Activated CD4-positive, CD25-positive, alpha-beta regulatory T cell (primary cell): ENCODE results near the gene MICALL1.
"Not testable (repeated sequence)": the region's sequence is repeated elsewhere in the genome, so short reads cannot be mapped to it uniquely, and the experiment has no call there.

Experiments
- DNase-seq, 4 experiments: peaks; one replicate each; lab custom pipeline; 2025; lab: John Stamatoyannopoulos, UW

MICALL1 gene

DNA sequence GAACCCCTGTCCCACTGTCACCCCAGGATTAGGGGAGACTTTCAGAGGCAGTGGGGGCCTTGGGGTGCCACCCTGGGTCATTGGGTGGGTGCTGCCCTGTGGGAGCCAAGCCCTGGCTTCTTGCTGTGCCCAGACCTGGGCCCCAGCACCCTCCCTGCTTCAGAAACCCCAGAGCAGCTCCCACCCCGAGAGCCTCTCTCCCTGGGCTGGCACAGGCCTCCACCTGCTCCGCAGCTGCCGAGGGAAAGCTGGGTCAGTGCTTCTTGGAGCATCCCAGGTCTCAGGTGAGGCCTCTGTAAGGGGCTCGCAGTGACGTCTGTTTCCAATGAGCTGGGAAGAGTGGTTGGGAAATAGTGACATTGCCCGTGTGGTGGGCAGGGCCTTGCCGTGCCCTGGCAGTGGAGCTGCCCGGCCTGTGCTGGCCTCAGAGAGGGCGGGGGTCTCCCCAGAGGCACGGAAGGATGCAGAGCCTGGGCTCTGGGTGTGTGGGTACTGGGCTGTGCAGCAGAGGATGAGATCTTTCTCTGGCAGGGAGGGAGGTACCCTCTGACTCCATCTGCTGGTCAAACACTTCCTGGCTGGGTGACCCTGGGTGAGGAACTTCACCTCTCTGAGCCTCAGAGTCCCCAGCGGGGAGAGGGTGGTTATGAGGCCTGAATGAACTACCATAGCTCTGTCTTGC is 24.3 kb downstream of the MICALL1 start:
- DNase-seq, result no peak

DNA sequence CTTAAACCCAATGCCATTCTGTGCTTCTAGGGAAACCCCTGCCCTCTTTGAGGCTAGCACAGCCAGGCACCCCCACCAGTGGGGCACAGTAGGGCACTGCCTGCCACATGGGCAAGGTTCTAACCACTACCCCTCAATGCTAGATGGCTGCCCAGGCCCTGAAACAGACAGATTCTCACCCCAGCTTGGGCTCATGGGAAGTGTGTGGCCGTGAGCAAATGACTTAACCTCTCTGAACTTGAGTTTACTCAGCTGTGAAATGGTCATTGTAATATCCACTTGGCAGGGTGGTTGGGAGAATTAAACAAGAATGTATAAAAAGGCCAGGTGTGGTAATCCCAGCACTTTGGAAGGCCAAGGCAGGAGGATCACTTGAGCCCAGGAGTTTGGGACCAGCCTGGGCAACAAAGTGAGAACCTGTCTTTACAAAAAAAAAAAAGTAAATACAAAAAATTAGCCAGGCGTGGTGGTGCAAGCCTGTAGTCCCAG is 24.9 kb downstream of the MICALL1 start:
- no peak for DNase-seq

DNA sequence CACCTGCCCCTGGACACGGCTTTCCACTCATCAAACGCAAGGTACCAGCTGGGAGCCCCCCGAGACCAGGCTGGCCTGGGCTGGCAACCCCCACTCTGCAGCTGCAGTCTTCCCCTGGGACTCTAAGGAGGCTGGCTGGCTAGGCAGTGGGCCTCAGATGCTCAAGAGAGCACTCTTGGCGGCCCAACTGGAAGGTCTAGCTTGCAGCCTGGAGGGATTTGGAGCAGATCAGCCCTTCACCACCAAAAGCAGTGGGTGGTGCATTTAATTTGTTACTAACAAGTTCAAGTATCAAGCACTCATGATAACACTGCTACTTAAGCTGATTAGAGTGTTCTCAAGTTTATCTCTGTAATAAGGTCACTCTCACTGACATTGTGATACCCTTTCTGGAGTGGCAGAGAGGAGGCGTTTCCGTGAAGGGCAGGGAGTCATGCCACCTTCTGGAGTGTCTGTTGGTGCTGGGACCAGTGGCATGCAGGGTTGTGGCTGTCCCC is 25.8 kb downstream of the MICALL1 start:
- no peak for DNase-seq

DNA sequence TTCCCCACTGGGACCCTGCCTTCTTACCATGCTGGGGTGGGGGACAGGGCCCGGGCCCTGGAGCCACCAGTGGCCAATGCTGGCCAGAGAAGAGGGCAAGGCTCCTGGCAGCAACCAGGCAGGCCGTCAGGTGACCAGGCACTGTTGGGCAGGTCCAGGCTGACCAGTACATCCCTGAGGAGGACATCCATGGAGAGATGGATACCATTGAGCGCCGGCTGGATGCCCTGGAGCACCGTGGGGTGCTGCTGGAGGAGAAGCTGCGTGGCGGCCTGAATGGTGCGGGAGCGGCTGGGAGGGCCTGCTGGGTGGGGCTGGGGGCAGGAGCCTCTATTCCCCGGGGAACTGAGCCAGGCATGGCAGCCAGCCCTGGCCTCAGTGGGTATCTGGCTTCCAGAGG is 26.3 kb downstream of the MICALL1 start:
- DNase-seq, result no peak

DNA sequence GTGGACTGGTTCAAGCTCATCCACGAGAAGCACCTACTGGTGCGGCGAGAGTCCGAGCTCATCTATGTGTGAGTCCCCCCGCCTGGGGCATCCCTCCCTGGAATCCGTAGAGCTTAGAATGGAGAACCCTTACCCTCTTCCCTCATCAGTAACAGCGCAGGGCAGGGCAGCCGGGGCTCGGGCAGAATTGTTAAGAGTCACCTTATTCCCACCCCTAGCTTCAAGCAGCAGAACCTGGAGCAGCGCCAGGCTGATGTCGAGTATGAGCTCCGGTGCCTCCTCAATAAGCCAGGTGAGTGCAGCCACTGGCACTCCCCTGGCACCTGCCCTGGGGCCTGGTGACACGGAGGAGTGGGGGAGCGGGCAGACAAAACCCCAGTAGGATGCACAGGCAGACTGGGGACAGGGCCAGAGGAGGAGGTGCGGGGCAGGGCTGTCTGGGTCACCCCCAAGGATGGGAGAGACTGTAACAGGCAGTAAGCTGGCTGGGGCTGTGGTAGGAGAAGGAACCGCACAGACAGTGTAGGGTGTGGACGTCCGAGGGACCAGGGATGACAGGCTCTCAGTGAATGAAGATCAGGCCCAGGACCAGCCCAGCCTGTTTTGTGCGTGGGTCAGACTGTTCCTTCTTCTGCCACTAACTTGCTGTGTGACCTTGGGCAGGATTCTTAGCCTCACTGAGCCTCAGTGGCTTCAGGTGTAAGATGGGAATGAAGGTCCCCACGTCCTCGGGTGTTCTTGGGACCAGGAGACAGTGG is 26.9 kb downstream of the MICALL1 start:
- DNase-seq, result no peak

DNA sequence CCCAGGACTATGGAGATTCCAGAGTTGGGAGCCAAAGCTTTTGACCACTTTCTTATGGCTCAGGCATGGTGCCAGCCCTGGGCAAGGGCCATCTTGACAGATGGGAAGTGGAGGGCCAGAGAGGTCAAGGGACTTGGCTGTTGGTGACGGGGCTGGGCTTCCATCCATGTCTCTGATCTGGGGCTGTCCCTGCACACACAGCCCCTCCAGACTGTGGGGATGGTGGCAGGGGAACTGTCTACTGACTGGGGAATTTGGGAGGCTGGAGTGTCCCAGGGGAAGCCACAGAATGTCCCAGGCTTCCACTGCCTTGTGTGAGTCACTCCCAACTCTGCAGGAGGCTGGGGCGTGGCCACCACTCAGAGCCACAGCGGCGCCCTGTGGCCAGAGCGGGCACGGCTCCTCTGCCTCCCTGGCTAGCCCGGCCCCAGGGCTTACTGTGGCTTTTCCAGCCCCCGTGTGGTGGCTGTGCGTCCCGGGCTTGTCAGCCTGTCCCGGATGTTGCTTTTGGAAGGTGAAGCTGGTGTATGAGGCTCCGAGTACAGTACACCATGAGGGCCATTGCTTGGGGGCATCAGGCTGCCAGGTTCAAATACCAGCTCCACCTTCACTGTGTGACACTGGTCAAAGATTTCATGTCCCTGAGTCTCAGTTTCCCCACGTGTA is 27.7 kb downstream of the MICALL1 start:
- peak; percentile 37 to 68 (median 60) for DNase-seq

DNA sequence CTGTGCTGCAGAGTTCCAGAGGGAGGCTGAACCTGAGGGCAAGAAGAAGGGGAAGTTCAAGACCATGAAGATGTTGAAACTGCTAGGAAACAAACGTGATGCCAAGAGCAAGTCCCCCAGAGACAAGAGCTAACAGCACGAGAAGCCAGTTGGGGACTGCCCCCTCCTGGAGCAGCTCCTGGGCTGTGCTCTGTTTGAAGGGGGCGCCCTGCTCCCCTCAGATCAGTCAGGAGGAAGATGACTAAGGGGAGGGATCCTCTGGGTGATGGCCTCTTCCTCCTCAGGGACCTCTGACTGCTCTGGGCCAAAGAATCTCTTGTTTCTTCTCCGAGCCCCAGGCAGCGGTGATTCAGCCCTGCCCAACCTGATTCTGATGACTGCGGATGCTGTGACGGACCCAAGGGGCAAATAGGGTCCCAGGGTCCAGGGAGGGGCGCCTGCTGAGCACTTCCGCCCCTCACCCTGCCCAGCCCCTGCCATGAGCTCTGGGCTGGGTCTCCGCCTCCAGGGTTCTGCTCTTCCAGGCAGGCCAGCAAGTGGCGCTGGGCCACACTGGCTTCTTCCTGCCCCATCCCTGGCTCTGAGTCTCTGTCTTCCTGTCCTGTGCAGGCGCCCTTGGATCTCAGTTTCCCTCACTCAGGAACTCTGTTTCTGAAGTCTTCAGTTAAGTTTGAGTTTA is 34.7 kb downstream of the MICALL1 start:
- no peak for DNase-seq

DNA sequence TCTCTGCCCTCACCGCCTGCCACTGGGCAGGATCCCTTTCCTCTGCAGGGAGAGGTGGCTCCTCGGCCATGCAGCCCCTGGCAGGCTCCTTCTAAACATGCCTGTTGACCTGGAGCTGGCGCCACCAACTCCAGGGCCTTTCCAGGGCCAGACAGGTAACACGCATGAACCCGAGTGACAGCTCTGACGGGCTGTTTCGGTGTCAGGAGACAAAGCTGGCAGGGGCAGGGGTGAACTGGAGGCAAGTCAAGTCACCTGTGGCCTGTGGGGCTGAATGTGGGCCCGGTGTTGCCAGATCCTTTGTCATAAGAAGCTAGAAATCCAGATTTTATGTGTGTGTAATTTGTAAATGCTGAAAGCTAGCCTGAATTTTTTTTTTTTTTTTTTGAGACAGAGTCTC is 36.0 kb downstream of the MICALL1 start:
- DNase-seq, result no peak

DNA sequence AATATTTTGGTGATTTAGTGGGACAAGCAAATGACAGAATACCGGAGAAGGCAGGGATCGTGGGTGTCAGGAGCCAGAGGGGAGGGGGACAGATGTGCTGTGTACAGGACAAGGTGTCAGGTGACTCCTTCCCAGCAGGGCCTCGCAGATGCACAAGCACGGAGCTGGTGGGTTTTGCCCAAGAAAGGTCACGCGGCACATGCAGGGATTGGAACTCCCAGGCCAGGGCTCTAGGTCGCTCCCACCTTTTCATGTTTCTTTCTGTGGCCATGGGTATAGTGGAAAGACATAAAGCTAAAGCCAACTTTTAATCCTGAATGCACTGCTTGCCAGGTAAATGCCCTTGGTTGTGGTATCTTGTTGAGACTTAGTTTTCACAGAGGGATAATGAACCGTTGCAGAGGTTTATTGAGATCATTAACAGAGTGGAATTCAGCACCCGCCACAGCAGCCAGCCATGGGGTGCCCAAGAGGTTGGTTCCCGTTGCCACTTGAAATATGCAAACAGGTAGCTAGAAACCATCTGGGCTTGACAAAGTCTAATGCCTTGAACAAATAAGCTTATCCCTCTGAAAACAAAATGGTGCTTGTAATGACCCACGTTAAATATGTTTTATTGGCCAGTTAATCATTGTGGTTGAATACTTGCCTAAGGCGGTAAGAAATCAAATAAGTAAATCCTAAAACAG is 37.2 kb downstream of the MICALL1 start:
- DNase-seq, result no peak

DNA sequence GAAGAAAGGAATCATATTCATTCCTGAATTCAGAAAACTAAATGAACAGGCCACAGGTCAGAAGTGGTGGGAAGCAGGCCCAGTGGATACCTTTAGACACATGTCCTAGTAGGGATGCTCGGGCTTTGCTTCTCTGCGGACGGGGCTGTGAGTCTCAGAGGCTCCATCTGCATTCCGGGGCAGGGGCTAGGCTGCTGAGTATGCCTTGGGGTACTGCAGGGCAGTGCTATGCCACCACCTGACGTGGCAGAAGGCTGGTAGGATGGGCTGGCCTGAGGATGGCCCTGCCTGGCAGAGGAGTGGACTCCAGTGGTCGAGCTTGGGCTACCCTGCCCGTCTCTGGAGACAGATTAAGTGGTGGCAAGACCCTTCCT is 37.7 kb downstream of the MICALL1 start:
- no peak for DNase-seq

DNA sequence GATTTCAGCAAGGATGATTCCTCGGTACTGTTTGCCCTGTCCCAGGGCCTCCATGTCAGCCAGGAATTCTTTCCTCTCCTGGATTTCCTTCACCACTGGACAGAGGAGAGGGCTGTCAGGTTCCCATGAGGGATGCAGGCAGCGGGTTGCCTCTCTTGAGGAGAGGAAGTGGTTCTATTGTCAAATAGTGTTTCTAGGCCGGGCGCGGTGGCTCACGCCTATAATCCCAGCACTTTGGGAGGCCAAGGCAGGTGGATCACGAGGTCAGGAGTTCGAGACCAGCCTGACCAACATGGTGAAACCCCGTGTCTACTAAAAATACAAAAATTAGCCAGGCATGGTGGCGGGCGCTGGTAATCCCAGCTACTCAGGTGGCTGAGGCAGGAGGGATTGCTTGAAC is 38.3 kb downstream of the MICALL1 start:
- not testable (repeated sequence) for DNase-seq

DNA sequence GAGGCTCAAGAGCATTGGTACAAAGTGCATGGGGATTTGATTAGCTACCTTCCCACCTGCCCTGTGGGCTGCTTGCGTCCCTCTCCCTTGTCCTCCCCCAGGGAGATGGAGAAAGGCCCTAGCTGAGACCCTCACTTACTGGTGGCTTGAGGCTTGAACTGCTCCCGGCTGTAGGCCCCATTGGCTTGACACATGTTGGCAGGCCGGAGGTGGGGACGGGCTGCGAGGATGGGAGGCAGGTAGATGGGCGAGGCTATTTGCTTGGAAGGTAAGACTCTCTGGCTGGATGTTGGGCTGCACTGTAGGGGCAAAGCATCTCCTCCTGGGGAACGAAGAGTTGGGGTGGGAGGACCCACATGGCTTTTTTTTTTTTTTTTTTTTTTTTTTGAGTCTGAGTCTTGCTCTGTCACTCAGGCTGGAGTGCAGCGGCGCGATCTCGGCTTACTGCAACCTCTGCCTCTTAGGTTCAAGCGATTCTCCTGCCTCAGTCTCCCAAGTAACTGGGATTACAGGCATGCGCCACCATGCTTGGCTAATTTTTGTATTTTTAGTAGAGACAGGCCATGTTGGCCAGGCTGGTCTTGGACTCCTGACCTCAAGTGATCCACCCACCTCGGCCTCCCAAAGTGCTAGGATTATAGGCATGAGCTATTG is 41.2 kb downstream of the MICALL1 start:
- DNase-seq, result not testable (repeated sequence)

DNA sequence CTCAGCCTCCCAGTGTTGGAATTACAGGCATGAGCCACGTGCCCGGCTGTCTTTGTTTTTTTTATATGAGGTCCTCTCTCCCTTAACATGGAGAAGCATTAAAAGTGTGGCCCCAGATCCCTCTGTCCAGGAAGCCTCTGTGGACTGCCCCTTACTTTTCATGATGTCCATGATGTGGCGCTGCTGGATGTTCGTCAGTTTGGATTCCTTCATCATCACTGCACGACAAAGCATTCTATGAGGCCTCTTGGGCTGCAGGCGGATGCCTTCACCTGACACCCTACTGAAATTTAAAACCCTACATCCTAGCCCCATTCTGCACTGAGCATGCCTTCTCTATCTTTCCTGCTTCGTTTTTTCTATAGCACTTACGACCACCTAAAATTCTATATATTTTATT is 45.2 kb downstream of the MICALL1 start:
- no peak for DNase-seq

DNA sequence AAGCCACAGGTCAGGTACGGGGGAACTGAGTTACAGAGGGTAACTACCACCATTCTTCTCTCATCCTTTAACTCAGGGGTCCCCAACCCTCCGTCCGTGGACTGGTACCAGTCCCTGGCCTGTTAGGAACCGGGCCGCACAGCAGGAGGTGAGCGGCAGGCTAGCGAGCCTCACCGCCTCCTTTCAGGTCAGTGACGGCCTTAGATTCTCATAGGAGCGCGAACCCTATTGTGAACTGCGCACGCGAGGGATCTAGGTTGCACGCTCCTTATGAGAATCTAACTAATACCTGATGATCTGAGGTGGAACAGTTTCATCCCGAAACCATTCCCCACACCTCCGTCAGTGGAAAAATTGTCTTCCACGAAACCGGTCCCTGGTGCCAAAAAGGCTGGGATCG is 46.5 kb downstream of the MICALL1 start:
- DNase-seq, result not testable (repeated sequence)

DNA sequence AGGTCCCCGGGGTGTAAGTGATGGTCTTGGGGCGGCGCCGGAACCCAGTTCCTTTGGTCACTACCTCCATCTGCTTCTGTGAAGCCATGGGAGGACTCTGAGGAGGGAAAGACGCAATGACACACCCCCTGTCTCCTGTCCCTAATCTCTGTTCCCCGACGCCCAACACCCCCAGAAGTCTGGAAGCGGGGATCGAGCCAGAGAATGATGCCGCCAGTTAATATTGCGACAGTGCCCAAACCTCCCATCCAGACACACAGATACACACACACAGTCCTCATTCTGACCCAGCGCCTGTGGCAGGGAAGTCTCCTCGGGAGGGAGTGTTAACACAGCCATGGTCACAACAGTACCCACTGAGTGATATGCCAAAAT is 47.0 kb downstream of the MICALL1 start:
- DNase-seq, result no peak

DNA sequence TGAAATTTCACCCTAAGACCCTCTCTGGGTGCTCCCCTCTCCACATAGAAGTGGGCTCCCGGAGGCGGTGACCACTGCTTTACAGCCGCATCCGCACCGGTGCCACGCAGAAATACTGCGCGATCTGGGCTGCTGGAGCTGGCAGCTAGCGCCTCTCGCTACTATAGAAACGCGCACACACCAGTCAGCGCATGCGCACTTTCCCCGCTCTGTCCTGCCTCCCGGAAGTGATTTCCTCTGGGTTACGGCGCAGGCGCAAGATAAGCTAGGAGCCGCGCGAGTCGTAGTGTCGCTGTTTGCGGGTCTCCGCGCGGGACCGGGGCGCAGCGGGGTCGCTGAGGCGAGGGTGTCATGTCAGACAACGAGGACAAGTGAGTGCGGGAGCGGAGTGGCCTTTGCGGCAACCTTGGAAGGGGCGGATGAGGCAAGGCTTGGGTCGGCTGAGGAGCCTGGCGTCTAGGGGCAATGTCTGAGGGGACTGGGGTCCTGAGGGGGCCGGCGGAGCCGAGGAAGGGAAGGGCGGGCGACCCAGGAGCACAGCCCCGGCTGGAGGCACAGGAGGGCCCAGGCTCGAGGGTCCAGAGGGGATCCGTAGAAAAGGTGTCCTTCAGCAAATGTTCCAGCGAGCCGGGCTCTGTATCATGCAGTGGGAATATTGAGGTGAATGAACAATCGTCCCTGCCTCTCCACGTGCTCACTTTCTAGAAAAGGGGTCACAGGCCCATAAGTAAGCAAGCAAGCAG is 47.5 kb downstream of the MICALL1 start, which contains the start of the genes C22orf23 and POLR2F:
TSS of gene C22orf23 (minus strand) at position 165 of the 743 bp plus-strand sequence. CDS start 452 bp downstream, outside the sequence.
TSS of gene POLR2F (plus strand) at position 263 of the 743 bp plus-strand sequence. CDS start at position 352, 89 bp downstream.
- DNase-seq, result peak; percentile 90 to 92 (median 90)

DNA sequence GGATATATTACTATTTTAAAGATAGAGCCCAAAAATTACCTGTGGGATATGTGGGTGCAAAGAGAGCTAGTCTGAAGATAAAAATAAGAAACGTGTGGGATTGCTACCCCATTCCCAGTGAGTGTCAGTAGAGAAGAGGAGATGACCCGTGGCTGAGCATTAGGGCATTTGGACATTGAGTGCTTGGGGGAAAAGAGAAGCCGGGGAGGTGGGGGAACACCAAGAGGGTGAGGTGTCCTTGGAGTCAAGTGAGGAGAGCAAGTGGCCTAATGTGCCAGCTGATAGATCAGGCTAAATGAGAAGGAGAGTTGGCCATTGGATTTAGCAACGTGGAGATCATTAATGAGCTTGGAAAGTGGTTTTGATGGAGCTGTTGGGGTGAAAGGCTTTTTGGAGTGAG is 48.6 kb downstream of the MICALL1 start:
- no peak for DNase-seq

DNA sequence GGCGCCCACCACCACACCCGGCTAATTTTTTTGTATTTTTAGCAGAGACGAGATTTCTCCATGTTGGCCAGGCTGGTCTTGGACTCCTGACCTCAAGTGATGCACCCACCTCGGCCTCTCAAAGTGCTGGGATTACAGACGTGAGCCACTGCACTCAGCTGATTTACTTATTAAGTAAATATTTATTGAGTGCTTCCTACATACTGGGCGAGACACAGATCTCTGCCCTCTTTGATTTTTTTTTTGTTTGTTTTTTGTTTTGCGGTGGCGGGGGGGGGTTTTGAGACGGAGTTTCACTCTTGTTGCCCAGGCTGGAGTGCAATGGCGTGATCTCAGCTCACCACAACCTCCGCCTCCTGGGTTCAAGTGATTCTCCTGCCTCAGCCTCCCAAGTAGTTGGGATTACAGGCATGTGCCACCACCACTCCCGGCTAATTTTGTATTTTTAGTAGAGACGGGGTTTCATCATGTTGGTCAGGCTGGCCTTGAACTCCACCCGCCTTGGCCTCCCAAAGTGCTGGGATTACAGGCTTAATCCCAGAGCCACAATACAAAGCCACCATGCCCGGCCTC is 49.8 kb downstream of the MICALL1 start:
- DNase-seq, result not testable (repeated sequence)

DNA sequence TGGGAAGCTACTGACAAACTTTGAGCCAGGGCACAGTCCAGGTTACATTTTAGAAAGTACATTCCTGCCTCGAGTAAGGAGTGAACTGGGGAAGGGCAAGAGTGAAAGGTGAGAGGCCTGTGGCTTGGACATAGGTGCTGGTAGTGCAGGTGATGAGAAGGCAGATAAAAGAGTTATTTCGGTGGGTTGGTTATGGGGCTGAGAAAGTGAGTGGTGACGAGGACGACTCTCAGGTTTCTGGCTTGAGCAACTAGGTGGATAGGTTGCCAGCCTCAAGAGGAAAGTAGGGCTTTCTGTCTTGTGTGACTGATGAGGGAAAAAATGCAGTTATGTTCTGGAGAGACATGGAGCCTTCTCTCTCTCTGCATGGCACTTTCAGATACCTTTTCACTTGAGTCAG is 51.1 kb downstream of the MICALL1 start:
- no peak for DNase-seq
